Activated CD8-positive, alpha-beta memory T cell treated with anti-CD3 and anti-CD28 coated beads, Interleukin-2, amount 50 U/mL, for 48 hours (primary cell): ENCODE measurements around the gene RBM25.

Experiments
- DNase-seq: peaks from one replicate; pipeline ENCODE4 v3.0.0-alpha.2; 2020

The RBM25 gene

DNA sequence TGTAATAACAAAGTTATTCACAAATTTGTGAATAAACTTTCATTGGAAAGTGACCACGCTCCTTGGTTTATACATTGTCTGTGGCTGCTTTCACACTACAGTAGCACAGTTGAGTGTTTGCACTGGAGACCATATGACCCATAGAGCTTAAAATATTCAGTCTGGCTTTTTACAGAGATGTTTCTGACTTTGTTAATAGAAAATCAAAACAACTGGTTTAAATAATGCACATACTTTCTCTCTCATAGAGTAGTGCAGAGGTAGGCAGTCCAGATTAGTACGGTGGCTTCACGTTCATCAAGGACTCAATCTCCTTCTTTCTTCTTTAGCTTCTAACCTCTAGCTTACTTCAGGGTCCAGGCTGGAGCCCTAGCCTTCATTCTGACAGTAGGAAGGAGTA, 114.2 kb downstream of the RBM25 start:
- DNase-seq, result no peak

GRCh38 chr14:73173092-73173735, 114.9 kb downstream of the RBM25 start:
- no peak for DNase-seq
